GM18517 (cell line): ENCODE measurements around the gene TAF13.
"Not testable (repeated sequence)": the region's sequence is repeated elsewhere in the genome, so short reads cannot be mapped to it uniquely, and the experiment has no call there.

Experiments used
- ATAC-seq: cut with Tn5 transposase; IDR thresholded peaks from one replicate; pipeline ENCODE4 v1.9.1; 2021; ENCODE audit warnings: mild to moderate bottlenecking, moderate library complexity; ENCODE audit not compliant: unreplicated experiment

TAF13 gene

DNA sequence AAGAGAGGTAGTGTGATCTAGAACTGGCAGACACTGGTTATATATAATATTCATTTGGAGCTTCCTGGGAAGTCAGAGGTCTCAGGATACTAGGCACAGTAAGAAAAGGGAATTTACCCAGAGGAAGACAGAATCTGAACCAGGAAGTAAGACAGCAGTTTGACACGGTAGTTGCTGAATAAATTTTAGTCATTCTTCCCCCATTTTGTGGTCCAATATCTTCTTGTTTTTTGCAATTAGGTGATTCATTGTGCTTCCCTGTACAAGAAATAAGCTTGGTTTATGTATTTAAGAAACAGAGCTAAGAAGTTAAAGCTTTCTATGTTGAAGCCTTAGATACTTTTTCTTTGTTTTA lies 16.0 kb upstream of the TAF13 start:
- no peak for ATAC-seq

DNA sequence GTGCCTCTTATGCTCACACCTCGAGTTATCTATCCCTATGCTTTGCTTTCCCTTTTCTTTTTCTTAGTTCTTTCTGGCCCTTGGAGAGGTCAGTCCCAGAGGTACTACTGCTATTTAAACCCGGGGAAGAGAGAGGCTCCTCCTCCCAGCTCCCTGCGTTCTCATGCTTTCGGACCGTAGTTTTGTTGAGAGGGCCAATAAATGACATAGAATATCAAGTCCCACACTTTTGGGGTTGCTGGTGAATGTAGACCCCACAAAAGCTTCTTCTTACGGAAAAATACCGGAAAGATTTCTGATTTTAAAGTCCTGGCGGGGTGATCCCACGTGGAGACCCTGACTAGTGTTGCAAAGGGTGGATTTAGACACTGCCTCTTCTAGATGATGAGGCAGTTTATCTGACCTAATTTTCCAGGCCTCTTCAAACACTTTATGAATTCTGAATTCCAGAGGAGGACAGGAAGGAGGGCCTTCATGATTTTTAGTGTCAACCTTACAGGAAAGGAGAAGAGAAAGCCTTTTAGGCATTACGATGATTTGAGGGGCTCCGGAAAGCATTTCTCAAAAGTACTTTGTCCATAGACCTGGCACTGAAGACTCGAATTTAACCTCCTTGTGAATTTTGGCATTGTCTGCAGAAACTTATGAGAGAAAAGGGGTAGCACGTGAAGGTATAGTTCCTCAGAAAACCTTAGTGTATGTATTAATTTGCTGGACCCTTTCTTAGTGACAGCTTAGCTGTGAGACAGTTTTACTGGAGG lies 15.5 kb upstream of the TAF13 start:
- ATAC-seq: peak; percentile 47

DNA sequence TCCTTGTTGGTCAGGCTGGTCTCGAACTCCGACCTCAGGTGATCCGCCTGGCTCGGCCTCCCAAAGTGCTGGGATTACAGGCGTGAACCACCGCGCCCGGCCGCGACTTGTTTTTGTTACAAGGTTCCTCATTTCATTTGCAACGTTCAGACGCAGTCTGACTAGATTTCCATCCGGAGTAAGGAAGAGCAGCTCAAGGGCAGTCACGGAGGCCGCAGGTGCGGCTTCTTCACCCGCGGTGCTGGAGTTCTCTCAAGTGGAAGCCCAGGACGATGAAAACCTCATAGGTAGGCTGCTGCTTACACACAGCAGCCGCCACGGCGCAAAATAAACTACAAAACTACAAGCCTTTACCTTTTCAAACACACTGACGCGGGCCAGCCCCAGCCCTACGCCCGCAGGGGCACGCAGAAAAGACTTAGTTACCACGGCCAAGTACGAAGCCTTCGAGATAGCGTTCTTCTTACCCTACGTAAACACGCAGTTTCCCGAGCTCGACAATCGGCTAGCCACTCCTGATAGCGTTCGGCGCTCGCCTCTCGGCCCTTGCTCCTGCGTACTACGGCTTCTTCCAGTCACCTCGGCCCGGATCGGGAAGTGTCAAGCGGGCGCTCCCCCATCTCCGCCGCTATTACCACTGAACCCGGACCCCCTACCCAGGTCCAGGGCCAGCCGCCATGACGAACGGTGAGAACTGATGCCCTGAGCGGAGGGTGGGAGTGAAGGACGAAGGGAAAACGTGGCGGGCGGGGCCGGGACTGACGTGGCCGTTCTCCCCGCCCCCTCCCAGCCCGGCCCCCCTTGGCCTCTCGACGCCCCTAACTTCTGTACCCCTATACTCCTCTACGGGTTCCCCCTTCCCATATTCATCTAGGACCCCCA lies 14.6 kb upstream of the TAF13 start, which contains the start of gene TMEM167B:
Gene TMEM167B (plus strand): TSS at position 569 of the 882 bp plus-strand sequence. CDS start 109 bp downstream, at position 678.
- ATAC-seq: peak; percentile 84

DNA sequence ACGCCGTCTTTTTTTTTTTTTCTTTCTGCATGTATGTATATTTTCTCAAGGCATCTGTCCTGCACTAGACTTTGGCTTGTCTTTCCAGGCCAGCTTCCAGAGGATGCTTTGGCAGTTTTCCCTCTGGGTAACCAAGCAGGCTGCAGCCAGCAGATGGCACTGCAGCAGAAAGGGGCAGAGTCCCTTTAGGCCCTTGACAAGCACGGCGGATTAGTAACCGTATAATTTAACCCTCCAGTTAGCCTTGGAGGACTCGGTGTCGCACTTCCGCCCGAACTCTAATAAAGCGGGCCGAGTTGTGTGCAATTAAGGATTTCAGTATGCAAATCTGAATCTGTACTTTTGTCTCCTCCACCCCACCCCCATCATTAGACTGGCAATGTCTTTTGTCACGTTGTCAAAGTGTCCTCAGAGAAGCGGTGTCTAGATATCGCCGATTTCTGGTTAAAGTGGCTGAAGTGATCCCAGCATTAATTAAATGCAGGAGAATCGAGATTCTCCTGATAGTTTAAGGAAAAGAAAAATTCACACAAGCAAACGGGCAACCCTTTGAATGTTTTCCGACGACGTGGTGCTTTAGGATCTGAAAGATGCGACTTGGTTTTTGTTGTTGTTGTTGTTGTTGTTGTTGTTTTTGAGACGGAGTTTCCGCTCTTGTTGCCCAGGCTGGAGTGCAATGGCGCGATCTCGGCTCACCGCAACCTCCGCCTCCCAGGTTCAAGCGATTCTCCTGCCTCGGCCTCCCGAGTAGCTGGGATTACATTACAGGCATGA lies 13.6 kb upstream of the TAF13 start:
- no peak for ATAC-seq

DNA sequence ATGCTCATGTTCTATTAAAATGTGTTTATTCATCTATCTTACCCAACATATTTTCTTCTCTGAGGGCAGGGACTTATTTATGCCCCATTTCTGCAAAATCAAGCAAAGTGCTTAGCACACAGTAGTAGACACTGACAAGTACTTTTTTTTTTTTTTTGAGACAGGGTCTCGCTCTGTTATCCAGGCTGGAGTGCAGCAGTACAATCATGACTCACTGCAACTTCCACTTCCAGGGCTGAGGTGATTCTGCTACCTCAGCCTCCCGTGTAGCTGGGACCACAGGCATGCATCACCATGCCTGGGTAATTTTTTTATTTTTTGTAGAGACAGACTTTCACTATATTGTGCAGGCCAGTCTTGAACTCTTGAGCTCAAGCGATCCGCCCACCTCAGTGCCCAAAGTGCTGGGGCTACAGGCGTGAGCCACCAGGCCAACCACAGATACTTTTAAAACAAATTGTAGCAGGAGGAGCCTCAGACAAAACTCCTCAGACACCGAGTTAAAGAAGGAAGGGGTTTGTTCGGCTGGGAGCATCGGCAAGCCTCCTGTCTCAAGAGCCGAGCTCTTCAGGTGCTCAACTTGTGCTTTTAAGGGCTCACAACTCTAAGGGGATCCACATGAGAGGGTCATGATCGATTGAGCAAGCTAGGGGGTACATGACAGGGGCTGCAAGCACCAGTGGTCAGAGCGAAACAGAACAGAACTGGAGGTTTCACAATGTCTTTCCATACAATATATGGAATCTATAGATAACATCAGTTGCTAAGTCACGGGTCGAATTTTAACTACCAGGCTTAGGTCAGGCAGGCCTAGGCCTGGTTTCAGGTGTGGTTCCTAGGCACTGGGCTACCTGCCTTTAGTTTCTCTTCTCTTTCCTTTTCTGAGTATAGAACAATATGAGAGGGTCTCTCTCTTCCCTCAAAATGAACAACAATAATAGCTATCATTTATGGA lies 9.0 kb upstream of the TAF13 start:
- ATAC-seq: no peak

DNA sequence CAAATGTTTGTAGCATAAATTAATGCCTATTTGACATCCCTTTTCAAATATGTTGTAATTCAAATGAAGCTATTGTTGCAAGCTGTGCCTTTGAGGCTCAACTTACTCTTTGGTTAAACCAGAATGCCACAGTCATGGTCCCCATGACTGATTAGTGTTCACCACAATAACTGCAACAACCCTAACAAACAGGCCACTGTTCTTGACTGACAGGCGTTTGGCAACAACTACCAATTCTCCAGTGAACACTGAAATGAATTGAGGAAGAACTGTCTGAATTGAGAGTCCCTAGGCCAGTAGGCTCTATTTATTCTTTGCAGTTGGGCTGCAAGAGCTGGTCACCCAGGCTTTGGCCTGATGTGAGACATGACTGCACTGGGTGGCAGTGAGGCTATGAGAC lies 8.1 kb upstream of the TAF13 start:
- ATAC-seq: no peak

DNA sequence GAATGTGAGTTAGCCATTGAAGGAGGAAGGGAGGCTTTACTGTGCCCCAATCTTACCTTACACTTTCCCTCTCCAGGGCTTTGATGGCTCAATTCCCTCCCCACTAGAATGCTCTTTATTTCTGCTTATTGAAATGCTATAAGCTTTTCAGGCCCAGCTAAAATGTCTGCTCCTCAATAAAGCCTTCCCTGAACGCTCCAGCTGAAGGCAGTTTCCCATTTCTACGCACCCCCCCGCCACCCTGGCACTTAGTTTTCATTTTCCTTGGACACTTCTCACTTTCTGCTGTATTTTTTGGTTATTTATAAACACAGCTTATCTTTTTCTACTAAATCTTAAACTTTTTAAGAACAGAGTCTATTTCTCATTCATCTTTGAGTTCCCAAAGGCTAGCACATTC lies 7.7 kb upstream of the TAF13 start:
- ATAC-seq: no peak

DNA sequence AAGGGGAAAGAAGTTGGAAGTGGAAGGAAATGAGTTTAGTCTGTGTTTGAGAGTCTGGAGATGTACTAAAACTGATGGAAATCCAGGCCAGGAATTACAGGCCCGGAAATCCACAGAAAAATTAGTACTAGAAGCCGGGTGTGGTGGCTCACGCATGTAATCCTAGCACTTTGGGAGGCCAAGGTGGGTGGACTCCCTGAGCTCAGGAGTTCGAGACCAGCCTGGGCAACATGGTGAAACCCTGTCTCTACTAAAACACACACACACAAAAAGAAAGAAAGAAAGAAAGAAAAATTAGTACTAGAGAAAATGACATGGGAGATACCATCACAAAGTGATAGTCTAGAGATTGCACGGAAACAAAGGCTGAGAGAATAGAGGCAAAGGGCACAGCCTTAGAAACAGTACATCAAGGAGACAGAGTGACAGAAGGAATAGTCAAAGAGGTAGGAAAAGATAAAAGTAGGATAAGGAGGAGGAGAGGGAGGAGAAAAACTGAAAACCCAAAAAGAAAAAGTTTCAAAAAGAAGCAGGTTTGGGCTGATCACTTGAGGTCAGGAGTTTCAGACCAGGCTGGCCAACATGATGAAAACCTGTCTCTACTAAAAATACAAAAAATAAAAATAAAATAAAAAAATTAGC lies 4.8 kb upstream of the TAF13 start:
- no peak for ATAC-seq

DNA sequence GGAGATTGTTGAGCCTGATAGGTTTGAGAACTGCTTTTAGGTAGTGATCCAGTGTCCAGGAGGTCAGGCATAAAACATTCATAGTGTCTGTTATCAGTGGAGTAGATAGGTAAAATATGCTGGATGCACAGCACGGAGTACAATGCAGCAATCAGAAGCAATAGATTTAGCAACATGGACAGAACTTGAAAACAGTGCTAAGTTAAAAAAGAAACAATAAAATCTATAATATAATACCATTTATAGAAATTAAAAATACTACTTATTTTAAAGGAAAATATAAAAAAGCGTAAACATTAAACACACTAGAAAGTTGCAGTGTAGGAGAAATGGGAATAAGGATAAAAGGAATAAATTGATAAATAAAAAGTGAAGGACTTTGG lies 3.4 kb upstream of the TAF13 start:
- no peak for ATAC-seq

DNA sequence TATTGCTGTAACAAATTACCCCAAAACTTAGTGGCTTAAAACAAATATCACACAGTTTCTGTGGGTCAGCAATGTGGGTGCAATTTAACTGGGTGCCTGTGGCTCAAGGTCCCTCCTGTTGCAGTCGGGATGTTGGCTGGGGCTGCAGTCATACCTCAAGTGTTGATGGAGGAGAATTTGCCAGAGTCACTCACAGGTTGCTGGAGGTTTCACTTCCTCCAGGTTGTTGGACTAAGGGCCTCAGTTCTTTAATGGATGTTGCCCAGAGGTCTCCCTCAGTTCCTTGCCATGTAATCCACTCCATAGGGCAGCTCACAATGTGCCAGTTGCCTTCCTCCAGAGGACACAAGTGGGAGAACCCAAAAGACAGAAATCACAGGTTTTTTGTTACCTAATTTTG lies 2.5 kb upstream of the TAF13 start:
- no peak for ATAC-seq

DNA sequence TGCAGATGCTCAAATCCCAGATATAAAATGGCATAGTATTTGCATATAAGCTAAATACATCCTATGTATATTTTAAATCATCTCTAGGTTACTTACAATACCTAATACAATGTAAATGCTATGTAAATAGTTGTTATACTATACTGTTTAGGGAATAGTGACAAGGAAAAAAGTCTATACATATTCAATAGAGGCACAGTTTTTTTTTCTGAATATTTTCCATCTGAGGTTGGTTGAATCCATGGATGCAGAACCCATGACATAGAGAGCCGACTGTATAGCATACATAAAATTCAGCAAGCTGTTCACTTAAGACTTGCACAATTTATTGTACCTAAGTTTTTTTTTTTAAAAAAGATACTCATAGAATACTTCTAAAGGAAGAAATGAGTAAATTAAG lies 6.5 kb downstream of the TAF13 start:
- no peak for ATAC-seq

DNA sequence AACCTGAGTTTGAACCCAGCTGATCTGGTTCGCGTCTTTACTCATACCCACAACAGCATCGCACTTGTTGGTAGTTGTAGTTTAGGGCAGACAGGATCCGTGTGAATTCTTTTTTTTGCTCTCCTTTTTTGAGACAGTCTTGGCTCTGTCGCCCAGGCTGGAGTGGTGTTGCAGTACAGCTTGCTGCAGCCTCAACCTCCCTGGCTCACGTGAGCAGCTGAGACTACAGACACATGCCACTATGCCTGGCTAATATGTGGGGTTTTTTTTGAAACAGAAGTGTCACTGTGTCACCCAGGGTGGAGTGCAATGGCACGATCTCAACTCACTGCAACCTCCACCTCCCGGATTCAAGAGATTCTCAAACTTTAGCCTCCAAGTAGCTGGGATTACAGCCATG lies 7.9 kb downstream of the TAF13 start:
- ATAC-seq: no peak

DNA sequence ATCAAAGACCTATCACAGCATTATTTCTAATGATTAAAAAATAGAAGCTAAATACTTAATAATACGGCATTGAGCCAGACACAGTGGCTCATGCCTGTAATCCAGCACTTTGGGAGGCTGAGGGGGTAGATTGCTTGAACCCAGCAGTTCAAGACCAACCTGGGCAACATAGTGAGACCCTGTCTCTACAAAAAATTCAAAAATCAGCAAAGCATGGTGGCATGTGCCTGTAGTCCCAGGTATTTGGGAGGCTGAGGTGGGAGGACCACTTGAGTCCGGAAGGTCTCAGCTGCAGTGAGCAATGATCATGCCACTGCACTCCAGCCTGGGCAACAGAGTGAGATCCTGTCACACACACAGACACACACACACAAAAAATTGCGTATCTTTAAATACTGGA lies 10.7 kb downstream of the TAF13 start:
- no peak for ATAC-seq

DNA sequence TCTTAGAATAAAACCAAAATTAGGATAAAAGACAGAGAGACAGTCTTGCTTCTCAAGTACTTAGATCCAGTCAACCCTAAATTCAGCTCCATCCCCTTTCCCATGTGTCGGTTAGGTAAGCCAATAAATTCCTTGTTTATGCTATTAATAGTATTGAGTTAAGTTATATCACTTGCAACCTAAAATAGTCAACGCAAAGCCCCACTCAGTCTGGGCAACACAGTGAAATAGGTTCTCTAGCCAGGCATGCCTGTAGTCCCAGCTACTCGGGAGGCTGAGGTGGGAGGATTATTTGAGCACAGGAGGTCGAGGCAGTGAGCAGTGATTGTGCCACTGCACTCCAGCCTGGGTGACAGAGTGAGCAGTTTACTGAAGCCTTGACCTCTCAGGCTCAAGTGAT lies 14.6 kb downstream of the TAF13 start:
- ATAC-seq: no peak

DNA sequence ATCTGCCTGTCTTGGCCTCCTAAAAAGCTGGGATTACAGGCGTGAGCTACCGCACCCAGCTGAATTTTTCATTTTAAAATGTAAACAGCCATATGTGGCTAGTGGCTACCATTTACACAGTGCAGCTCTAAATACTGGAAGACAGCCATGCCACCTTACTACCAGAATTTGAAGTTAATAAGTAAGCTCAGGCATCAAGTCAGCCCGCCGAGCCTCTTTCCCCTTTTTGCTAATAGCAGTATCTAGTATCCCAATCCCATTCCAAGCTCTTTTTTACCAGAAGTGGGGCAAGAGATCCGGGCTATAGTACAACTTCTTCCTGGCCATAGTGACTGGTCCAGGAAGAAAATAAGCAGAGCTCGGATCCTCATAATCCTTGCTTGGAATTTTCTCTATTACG lies 15.1 kb downstream of the TAF13 start:
- no peak for ATAC-seq

DNA sequence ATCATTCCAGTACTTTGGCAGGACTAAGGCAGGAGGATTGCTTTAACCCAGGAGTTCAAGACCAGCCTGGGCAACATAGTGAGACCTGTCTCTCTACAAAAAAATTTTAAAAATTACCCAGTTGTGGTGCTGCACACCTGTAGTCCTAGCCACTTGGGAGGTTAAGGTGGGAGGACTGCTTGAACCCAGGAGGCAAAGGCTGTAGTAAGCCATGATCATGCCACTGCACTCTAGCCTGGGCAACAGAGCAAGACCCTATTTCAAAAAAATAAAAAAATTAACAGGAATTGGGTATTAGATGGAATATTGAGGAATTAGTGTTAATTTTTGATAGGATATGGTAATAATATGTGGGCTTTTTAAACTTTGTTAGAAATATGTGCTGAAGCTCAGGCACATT lies 16.8 kb downstream of the TAF13 start:
- ATAC-seq: no peak

DNA sequence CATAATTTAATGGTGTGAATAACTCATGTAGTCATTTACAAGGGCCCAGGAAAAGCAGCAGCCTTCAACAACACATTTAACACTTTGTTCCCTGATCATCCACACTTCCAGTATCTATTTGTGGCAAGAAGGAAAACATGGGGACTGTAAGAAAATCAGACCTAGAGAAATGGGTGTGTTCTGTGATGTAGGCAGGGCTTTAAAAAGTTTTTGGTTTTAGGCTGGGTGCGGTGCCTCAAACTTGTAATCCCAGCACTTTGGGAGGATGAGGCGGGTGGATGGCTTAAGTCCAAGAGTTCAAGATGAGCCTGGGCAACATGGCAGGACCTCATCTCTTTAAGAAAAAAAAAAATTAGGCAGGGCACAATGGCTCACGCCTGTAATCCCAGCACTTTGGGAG lies 19.7 kb downstream of the TAF13 start:
- no peak for ATAC-seq

DNA sequence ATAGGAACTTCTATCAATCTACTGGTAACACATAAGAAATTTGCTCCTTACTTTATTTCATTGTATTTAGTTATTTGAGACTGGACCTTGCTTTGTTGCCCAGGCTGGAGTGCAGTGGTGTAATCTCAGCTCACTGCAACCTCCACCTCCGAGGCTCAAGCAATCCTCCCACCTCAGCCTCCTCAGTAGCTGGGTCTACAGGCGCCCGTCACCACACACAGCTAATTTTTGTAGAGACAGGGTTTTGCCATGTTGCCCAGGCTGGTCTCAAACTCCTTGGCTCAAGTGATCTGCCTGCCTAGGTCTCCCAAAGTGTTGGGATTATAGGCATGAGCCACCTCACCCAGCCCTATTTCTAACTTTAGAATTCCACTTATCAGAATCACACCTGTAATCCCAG lies 23.7 kb downstream of the TAF13 start:
- not testable (repeated sequence) for ATAC-seq

DNA sequence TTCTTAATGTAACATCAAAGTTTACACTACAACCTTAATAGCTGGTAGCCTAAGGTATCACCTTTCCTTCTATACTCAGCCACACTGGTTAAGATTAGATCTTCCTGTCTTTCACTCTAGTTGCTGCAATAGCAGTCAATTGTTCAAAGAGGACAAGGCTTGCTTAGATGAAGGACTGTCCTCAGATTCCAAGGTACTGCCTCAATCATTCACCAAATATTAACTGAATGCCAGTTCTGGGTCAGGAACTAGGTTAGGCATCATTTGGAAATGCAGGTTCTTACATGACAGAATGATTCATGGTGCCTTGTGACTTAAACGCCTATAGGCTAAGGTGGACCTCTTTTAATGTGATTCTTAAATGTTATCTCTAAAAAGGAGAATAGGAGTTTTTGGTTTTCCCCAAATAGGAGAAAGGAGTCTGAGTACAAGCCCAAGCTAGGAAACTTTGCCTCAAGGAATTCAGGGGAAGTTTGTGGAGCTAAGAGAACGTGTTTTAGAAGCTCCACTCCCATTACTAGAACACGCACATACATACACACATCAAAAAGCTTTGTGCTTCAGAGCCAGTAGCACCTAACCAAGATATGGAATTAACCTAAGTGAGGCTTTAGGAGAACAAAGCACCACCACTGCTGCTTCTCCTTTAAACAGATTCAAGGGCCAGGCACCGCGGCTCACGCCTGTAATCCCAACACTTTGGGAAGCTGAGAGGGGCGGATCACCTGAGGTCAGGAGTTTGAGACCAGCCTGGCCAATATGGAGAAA lies 25.4 kb downstream of the TAF13 start:
- no peak for ATAC-seq
